ENCODE measurements around the gene F11R. TPM values are rescaled to one million over a fixed set of nuclear protein-coding genes. Genes with fewer than 3 reads are reported as not detected.

The F11R gene
- total and polyA plus RNA-seq, 10 of the 15 experiments (the other 5 are each of a cell fraction or from before 2014, with no cell fraction given) = 15.3 to 80.9 (median 24.3) TPM

GRCh38 chr1:161020509-161021164 lies at the start of gene F11R (continued):
- TF ChIP-seq MLLT1 (IDR thresholded peaks at IDR 0.05) = peak; percentile 55
- TF ChIP-seq PKNOX1 (IDR thresholded peaks at IDR 0.05) = no peak
- no peak for TF ChIP-seq TBL1XR1 (IDR thresholded peaks at IDR 0.05; ENCODE audit: low read depth, low read length)
- TF ChIP-seq ESRRA (IDR thresholded peaks at IDR 0.05; ENCODE audit: low read length) = no peak
- TF ChIP-seq SREBF2 (IDR thresholded peaks at IDR 0.05; ENCODE audit: low read length) = no peak
- TF ChIP-seq REST (IDR thresholded peaks at IDR 0.05; ENCODE audit: low read depth, low read length) = no peak
- TF ChIP-seq E2F4 (IDR thresholded peaks at IDR 0.05; ENCODE audit: low read depth, low read length) = no peak
- no peak for TF ChIP-seq E2F8 (IDR thresholded peaks at IDR 0.05; ENCODE audit: low read depth, partially characterized antibody)
- TF ChIP-seq BMI1 (IDR thresholded peaks at IDR 0.05; ENCODE audit: borderline replicate concordance) = no peak
- TF ChIP-seq IRF5 (IDR thresholded peaks at IDR 0.05; ENCODE audit: borderline replicate concordance) = no peak
- no peak for TF ChIP-seq ASH2L (IDR thresholded peaks at IDR 0.05; ENCODE audit: borderline replicate concordance, low read depth)
- TF ChIP-seq MAX (IDR thresholded peaks at IDR 0.05; ENCODE audit: low read depth, low read length) = no peak
- TF ChIP-seq EED (IDR thresholded peaks at IDR 0.05; ENCODE audit: low read depth) = no peak
- no peak for TF ChIP-seq HDGF (IDR thresholded peaks at IDR 0.05)
- TF ChIP-seq STAT3 (IDR thresholded peaks at IDR 0.05; ENCODE audit: low read depth, low read length) = no peak
- TF ChIP-seq ATF3 (IDR thresholded peaks at IDR 0.05; ENCODE audit: borderline replicate concordance, extremely low read depth, low read depth, low read length) = no peak
- TF ChIP-seq SRF (IDR thresholded peaks at IDR 0.05; ENCODE audit: low read depth in 2 of 2, low read length in 2 of 2) = no peak

All from GM12878 (cell line).